NCI-H187 treated with DMSO at 0.1 percent for 48 hours (cell line): ENCODE measurements around the gene LIMS4.
"Not testable (repeated sequence)": the region's sequence is repeated elsewhere in the genome, so short reads cannot be mapped to it uniquely, and the experiment has no call there.

ENCODE experiments used
- DNase-seq: peaks from one replicate; lab custom pipeline; 2025; lab: John Stamatoyannopoulos, UW

The LIMS4 gene

DNA sequence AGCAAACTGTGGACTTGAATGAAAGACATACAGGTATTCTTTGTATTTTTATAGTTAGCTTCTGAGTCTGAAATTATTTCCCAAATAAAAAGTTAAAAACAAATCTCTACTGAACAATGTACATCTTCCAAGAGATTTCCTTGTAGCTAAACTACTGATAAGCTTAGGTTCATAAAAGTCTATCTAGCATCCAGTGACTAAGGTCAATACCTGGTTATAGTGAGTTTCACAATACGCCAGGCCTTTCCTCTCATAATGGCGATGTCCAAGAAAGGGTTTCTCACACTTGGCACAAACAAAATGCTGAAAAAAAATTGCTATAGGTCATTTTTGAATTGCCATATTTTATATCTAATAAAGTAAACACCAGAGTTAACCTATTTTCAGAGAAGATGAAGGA is 21.7 kb downstream of the LIMS4 start:
- DNase-seq, result not testable (repeated sequence)

DNA sequence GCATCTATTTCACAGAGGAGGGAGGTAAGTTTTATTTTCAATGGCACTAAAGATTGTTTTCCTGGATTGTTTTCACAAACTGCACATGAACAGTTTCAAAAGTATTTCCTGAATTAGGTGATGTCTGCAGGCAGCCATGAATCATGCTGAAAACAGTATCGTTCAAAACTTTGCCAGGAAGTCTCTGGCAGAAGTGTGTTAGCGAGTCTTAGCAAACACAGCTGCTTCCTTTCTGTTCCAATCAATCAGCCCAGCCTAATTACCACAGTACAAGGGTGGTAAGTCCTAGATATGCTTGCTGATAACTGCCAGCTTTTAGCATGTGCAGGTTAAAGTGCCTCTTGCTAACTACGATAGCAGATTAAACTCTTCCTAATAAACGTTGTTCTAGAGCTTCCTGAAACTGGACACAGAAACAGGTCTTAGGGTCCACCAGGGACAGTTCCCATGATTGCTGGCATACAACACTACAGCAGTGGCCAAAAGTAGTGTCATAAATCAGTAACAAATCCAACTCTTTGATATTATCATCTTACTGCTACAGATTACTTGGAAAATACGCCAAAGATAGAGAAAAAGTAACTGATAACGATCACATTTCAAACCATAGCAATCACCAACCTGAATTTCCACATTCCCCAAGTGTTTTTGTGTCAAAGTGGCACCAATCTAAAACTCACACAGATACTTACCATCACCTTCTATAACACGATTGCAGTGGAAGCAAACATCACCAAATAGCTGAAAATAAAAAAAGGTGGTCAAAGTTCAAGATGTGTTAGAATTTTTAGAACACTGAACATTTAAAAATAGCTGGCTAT is 23.3 kb downstream of the LIMS4 start:
- not testable (repeated sequence) for DNase-seq

DNA sequence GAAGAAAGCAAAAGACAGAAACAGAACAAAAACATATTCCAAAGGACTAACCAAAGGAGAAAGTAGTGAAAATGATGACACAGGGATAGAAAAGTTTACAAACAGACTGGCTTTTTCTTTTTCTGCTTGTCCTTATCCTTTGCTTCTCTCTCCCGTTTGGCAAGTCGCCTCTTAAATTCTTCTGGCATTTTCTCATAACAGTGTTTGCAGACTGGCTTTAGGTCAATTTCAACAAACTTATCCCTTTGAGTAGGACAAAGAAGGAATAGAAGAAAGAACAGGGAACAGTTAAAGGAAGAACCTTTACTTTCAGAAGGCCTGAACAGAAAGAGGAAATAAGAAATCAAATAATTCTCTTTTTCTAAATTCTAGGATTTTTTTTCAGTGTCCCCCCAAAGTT is 26.0 kb downstream of the LIMS4 start:
- DNase-seq, result not testable (repeated sequence)

DNA sequence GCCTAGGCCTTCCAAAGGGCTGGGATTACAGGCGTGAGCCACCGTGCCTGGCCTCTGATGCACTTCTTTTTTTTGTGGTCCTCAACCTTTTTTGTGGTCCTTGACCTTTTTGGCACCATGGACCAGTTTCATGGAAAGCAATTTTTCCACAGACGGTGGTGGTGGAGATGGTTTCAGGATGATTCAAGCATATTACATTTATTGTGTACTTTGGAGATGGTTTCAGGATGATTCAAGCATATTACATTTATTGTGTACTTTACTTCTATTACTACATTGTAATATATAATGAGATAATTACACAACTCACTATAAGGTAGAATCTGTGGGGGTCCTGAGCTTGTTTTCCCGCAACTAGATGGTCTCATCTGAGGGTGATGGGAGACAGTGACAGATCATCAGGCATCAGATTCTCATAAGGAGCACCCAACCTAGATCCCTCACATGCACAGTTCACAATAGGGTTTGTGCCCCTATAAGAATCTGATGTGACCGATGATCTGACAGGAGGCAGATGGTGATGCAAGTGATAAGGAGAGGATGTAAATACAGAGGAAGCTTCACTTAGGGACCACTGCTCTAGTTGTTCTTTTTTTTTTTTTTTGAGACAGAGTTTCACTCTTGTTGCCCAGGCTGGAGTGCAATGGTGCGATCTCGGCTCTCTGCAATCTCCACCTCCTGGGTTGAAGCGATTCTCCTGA is 29.2 kb downstream of the LIMS4 start:
- not testable (repeated sequence) for DNase-seq

DNA sequence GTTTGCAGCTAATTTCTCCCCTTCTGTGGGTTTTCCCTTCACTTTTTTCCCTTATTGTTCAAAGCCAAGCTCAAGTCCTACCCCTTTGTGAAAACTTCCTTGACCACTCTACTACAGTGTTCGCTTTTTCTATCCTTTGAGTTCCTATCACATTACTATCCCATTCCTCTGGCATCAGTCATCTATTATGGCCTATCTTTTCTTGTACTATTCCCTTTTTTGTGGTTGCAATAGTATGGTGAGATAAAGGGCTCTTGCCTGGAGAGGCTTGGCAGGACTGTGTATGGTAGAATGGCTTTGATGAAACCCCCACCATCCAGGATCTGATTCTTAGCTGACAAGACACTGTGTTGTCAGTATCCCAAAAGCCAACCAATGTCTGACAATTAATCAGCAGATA is 30.7 kb downstream of the LIMS4 start:
- DNase-seq, result not testable (repeated sequence)

DNA sequence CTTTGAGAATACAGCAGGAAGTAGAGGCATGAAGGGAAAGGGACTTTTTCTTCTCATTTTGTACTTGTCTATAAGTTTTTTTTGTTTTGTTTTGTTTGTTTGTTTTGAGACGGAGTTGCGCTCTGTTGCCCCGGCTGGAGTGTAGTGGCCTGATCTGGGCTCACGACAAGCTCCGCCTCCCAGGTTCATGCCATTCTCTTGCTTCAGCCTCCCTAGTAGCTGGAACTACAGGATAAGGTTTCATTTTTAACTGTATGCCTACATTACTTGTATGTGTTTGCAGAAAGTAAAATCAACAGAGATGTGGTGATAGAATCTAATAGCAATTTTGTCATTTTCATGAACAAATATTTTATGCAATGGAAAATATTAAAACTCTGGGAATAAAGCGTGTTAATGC is 38.1 kb downstream of the LIMS4 start:
- DNase-seq, result not testable (repeated sequence)

DNA sequence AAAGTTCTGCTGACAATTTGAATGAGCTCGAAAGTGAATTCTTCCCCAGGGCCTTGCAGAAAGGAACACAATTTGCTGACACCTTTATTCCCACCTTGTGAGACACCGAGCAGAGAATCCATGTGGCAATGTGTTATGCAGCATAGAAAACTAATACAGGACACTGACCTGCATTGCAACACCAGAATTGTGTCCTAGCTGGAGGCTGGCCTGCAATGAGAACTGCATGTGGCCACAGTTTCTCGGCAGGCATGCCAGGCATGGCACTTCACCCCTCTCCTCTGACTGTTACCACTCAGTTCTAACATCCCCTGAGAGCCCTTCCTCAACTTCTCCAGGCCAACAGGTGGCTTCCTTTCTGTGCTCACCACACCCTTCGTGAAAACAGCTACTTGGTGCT is 46.9 kb downstream of the LIMS4 start:
- DNase-seq, result not testable (repeated sequence)

DNA sequence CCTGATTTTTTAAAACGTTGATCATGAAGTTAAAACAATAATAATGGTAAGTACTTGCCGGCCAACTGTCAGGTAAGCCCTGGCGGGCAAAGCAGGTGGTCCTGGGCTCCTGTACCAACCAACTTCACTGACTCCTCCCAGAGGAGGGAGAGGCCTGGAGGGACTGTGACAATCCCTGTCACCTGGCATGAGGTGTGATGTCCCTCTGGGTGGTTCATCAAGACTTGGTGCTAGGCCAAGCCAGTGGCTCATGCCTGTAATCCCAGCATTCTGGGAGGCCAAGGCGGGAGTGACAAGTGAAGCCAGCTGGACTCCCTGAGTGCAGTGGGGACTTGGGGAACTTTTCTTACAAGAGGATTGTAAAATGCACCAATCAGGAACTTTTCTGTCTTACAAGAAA is 48.2 kb downstream of the LIMS4 start:
- not testable (repeated sequence) for DNase-seq

DNA sequence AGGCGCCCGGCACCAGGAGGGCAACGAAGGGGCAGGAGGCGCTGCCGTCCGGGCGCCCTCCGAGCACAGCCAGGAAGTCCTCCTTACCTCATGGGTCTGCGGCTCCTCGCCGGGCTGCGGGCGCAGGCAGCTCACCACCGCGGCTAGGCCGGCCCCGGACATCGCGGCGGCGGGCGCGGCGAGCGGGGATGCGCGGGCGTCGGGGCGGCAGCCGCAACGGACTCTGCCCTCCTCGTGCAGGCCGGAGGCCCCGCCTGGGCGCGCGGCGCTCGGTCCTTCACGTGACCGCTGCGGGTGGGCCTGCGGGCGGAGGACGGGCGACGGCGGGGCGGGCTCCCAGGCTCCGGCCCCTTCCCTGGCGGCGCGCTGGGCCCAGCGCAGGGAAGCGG is 49.0 kb downstream of the LIMS4 start:
- DNase-seq, result not testable (repeated sequence)

DNA sequence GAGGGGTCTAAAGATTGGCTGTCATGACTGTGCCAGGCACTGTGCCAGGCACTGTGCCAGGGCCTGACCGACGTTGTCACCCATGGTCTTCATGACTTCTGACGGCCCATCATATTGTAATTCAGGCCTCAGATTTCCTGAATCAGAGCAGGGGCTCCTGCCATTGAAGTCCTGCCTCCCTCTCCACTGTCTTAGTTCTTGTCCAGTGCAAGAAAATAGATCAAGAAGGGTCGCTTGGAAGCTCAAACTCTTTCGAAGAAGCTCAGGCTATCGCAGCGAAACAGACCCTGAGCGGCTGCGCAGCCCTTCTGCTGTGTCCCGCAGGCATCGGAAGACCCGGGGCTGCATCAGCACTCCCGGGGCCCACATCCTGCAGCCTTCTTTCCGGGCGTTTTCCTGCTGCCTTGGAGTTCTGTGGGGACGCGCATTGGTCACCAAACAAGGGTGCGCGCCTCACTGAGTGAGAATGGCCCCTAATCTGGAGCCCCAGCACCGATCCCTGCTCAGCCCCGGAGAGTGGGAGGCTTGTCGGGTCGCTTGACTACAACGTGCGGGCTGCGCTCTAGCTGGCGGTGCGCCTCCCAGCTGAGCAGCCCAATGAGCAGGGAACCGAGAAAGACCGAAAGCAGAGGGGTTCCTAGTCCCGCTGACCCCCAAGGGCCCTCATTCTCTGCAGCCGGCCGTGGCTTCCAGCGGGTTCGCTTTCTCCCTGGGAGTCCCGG is 49.6 kb downstream of the LIMS4 start:
- DNase-seq, result not testable (repeated sequence)

DNA sequence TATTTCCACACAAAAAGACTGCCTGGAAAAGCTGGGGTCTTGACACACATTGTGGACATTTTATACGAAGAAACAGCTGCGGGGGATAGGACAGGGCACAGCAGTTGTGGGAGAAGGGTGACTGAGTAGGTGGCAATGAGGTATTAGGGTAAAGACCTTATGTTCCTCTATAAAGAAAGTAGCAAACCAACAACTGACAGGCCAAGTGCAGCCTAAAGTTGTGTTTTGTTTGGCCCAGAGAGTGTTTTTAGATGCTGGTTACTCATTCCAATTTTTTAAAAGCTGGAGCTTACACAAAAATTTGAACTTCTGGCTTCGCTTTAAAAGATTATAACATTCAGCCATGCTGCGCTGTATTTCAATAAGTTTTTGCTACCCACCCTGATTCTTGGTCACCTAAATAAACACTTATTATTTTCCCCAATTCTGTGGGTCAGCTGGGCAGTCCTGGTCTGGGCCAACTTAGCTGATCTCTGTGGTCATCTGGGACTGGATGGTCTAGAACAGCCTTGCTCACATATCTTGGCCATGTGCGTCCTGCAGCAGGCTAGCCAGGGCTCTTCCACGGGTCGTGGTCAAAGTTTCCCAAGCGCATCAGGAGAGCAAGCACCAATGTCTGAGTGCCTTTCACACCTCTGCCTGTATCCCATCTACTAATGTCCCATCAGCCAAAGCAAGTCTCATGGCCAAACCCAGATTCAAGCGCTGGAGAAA is 51.8 kb downstream of the LIMS4 start:
- DNase-seq, result not testable (repeated sequence)

DNA sequence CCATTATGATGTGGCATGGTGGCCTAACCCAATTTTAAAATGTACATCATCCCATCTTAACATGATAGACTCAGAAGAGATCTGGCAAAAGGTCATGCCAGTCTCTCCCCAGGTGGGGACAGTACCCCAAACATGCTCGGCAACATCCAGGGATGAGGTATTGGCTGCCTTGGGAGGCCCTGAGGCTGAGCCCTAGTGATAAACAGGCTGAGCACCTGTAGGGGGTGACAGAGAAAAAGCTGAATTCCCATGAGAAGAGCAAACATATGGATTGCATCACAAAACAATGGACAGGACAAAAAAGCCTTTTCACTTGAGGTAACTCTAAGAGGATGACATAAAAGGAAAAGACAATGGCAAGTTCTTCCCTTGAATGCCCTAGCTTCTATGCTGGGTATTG is 65.5 kb downstream of the LIMS4 start:
- not testable (repeated sequence) for DNase-seq

DNA sequence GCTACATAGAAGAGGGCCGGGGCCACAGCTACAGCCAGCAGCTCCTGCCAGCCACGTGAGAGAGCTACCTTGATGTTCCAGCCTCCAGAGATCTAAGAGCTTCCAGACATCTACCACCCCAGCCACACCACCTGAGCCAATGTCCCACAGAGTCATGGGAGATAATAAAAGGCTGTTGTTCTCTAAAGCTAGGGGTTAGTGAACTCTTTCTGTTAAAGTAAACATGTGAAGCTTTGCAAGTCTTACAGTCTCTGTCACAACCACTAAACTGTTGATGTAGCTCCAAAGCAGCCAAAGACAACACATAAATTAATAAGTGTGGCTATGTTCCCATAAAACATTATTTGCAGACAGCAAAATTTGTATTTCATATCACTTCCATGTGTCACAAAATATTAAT is 67.6 kb downstream of the LIMS4 start:
- not testable (repeated sequence) for DNase-seq

DNA sequence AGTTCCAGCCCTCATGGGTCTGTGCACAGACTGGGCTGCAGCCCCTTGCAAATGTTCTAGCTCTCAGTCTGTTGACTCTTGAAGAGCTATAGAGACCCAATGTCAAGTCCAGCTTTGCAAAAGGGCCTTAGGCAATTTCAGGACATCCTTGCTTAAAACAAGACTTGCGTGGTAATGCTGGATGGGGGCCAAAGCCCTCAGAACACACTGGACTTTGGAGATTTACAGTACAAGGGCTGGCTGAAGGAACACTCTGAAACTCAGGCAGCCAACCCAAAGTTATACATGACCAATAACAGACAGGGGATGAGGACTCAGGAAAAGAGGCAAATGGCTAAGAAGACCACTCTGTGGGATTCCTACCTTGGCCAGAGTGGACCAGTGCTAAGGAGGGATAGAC is 68.4 kb downstream of the LIMS4 start:
- DNase-seq, result not testable (repeated sequence)

DNA sequence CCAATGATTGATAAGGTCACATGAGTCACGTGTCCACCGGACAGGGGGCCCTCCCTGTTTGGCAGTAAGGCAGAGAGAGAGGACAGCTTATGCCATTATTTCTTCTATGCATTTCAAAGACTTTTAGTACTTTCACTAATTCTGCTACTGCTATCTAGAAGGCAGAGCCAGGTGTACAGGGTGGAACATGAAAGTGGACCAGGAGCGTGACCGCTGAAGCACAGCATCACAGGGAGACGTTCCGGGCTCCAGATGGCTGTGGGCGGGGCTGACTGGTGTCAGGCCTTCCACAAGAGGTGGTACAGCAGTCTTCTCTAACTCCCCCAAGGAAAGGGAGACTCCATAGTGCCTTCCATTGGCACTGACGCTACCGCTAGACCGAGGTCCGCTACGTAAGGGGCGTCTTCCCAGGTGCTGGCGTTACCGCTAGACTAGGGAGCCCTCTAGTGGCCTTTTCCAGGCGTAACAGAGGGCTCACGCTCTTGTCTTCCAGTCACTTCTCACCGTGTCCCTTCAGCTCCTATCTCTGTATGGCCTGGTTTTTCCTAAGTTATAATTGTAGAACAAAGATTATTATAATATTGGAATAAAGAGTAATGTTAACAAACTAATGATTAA is 71.5 kb downstream of the LIMS4 start:
- not testable (repeated sequence) for DNase-seq

DNA sequence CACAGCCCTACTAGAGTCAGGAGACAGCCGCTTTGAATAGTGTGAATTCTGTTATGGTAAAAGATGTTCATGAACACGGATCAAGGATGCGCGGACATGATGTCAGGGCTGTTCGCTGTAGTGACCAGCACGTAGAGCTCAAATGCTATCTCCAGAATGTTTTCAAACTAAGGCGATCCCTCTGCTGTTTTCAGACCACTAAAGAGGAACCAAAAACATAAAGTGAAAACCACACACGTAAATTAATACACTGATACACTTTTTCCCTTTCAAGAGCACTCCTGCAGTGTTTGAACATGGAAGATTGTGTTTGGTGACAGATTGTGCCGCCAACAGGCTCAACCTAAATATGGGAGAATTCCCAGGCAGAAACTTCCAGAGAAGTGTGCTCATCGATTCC is 73.2 kb downstream of the LIMS4 start:
- DNase-seq, result not testable (repeated sequence)

DNA sequence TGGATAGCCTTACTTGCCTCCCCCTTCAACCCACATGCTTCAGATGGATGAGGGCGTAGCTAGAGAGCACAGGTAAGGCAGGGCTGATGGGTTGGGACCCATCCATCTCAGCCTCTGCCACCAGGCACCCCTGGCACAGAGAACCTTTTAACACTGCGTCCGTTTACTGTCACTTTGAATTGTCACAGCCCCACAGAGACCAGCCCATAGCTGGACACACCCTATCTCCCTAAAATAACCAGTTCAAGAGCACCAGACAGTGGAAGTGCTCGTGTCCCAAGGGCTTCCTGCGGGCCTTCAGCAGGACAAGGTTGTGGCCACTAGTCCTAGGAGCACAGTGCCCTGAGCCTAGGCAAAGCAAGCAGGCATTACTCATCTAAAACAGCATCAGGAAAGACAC is 76.6 kb downstream of the LIMS4 start:
- DNase-seq, result not testable (repeated sequence)
